Measurements from ENCODE around the gene VIM.
A peak's percentile ranks its signal among the peaks of the same experiment; 100 is the strongest.
"Not testable (repeated sequence)": the region's sequence is repeated elsewhere in the genome, so short reads cannot be mapped to it uniquely, and the experiment has no call there.

The VIM gene

DNA sequence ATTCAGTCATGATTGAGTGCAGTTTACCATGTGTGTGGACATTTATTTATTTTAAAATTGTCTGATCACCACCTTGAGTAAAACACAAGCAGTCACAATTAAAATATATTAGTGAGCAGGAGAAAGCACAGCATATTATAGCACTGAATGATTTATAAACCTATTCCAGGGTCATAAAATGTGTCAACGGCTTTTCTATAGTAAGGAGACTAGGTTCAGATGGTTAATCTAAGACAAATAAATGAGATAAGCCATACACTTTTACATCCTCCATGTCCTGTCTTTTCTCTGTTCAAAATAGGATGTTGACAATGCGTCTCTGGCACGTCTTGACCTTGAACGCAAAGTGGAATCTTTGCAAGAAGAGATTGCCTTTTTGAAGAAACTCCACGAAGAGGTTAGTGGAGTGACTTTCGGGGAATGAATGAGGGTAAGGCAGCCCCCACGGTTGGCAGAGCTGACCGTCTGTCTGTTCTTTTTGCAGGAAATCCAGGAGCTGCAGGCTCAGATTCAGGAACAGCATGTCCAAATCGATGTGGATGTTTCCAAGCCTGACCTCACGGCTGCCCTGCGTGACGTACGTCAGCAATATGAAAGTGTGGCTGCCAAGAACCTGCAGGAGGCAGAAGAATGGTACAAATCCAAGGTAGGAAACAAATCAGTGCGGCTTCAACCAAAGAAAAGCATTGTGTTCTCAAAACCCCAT is 5.4 kb downstream of the VIM start:
- DNase-seq, result no peak

DNA sequence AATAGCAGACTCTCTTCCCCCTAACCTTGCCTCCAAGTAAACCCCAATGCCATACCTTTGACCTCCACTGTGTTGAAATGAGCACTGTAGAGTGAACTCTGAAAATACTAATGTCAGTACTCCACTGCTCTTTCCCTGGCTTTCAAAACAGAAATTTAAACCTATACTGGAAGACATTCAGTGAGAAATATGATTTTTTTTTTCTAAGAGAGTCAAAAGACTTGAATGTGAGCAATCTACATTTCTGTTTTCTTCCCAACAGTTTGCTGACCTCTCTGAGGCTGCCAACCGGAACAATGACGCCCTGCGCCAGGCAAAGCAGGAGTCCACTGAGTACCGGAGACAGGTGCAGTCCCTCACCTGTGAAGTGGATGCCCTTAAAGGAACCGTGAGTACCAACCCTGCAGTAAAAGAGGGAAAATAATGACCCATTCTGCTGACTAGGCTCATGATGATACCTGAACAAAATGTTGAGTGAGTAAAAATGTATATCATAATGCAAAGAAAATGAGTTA is 6.4 kb downstream of the VIM start:
- DNase-seq, result no peak

DNA sequence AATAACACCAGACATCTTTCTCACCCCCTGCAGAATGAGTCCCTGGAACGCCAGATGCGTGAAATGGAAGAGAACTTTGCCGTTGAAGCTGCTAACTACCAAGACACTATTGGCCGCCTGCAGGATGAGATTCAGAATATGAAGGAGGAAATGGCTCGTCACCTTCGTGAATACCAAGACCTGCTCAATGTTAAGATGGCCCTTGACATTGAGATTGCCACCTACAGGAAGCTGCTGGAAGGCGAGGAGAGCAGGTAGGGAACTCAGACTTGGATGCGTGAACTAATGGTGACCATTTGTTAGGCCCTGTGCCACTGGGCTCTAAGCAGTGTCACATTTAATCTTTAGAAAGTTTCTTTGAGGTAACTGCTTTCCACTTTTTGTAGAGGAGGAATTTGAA is 7.1 kb downstream of the VIM start:
- no peak for DNase-seq

DNA sequence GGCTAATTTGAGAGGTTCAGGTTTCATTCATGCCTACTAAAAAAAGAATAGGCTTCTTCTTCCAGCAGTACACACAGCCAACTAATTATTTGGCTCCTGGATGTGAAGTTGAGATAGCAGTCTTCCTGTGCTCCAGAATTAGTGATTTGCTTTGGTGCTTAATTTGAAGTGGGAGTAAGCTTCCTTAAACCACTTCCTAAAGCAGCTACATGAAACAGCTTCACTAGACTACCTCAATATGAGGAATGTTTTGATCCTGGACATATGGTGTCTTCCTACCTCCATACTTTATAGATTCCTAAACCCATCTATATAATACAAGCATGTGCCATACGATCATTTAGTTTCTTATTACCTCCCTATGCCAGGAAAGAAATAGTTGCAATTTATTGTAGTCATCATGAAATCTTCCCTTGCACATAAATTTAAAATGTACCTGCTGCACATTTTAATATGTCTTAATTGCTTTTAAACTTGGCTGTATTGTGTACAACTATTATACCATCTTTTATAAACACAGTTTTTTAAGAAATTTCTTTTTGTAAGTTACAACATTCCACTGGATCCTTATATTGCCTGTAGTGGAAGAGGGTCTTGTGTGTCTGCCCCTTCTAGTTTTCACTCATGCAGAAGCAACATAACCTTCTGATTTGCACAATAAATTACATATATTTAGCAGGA is 8.6 kb downstream of the VIM start:
- no peak for DNase-seq

DNA sequence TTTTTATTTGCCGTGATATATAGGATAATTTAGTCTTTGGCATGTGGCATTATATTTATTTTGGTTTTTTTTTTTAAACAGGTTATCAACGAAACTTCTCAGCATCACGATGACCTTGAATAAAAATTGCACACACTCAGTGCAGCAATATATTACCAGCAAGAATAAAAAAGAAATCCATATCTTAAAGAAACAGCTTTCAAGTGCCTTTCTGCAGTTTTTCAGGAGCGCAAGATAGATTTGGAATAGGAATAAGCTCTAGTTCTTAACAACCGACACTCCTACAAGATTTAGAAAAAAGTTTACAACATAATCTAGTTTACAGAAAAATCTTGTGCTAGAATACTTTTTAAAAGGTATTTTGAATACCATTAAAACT is 9.1 kb downstream of the VIM start:
- DNase-seq, result no peak

DNA sequence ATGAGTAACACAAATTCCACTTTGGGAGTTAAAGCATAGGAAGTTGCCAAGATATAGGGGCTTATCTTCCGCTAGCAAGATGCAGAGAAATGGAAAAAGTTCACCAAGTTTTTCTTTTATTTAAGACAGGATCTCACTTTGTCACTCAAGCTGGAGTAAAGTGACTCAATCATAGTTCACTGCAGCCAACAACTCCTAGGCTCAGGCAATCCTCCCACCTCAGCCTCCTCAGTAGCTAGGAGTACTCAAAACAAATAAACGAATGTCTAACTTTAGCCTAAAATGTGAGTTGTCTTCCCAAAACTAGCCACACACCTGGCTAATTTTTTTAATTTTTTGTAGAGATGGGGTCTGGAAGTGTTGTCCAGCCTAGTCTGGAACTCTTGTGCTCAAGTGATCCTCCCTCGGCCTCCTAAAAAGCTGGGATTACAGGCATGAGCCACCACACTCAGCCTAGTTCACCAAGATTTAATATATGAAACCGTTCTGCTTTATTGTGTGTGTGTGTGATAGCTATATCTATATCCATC is 9.9 kb downstream of the VIM start:
- no peak for DNase-seq

DNA sequence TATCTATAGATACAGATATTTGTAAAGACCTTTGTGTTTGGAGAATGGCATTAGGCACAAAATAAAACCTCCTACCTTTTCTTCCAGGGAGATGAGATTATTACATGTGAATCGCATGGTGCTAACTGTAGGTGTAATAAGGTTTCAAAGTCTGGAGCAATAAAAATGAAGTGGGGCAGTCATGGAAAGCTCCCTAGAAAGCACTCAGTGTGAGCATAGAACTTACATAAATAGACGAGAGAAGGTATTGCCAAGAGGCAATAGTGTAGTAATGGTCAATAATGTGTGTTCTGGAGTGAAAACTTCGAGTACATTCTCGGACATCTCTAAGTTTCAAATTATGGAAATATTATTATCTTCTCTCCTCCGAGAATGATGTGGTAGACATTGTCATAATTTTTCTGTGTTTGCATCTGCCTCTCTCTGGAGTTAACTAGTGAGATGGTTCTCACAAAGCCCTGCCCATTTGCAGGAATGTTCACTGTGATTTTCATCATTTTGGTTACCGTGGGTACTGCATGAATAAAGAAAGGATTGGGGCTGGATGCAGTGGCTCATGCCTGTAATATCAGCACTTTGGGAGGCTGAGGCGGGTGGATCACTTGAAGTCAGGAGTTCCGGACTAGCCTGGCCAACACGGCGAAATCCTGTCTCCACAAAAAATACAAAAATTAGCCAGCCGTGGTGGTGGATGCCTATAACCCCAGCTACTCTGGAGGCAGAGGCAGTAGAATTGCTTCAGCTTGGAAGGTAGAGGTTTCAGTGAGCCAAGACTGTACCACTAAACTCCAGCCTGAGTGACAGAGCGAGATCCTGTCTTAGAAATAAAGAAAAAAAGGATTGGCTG is 10.6 kb downstream of the VIM start:
- peak; percentile 55 for DNase-seq

DNA sequence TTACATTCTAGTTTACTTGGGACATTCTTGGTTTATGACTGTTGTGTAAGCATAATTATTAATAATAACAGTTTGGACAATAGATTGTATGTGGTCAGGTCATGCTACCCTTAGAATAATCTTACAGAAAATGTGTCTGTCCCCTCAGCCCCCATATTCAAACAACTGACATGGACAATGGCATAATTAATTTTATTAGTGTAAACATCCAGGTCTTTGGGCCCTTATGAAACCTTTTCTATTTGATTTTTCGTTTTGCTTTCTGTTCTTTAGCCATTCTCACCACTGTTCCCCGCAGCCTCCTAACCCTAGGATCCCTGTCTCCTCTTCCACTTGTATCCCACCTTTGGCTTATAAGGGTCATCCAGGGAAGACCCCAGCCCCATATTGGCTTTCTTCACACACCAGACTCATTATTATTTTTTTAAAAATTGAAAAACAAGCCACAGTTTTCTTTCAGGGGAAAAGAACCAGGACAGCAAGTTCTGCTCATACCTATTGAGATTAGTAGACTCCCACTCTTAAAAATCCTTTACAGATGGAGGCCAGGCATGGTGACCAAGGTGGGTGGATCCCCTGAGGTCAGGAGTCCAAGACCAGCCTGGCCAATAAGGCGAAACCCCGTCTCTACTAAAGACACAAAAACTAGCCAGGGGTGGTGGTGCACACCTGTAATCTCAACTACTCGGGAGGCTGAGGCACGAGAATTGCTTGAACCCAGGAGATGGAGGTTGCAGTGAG is 11.5 kb downstream of the VIM start:
- no peak for DNase-seq

DNA sequence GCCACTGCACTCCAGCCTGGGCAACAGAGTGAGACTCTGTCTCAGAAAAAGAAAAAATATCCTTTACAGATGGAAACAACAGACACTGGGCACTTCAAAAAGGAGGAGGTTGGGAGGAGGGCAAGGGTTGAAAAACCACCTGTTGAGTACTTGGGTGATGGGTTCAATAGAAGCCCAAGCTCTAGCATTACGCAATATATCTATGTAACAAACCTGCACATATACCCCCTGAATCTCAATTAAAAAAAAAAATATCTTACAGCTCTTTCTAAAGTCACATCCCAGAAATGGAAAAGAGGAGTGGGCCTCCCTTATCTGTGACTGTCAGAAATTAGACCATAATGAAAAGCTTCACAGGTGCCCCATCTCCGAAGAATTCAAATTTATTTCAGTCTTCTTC is 12.1 kb downstream of the VIM start:
- DNase-seq, result no peak

DNA sequence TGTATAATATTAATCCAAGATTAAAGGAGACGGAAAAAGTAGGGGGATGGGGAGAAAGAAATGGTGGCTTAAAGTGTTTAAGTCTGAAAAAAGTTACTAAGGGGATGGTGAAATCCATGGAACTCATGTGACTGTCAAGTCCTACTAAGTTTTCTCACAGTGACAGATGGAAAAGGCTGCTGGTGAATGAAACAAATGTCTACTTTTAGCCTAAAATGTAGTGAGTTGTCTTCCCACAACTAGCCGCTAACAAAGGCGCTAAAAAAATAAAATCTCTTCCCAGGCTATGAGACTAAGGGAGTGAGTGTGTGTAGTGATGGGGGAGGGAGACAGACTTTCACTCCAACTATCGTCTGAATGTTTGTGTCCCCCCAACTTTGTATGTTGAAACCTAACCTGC is 12.6 kb downstream of the VIM start:
- no peak for DNase-seq

DNA sequence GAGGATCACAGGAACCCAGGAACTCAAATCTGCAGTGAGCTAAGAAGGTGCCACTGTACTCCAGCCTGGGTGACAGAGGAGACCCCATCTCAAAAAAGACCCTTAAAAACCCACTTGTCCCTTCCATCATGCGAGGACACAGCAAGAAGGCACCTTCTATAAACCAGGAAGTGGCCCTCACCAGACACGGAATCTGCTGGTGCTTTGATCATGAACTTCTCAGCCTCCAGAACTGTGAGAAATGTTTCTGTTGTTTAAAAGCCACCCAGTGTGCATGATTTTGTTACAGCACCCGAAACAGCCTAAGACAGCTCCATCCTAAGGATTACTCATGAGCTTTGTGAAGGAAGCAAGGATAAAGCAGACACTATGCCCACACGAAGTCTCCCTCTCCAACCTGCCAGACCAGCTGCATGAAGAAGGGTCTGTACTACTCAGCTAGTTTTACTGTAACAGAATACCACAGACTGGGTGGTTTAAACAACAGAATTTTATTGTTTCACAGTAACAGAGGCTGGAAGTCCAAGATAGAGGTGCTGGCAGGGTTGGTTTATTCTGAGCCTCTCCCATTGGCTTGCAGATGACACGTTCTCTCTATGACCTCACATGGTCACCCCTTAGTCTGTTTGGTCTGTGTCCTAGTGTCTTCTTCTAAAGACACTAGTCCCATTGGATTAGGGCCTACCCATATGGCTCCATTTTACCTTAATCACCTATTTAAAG is 13.7 kb downstream of the VIM start:
- DNase-seq, result no peak

DNA sequence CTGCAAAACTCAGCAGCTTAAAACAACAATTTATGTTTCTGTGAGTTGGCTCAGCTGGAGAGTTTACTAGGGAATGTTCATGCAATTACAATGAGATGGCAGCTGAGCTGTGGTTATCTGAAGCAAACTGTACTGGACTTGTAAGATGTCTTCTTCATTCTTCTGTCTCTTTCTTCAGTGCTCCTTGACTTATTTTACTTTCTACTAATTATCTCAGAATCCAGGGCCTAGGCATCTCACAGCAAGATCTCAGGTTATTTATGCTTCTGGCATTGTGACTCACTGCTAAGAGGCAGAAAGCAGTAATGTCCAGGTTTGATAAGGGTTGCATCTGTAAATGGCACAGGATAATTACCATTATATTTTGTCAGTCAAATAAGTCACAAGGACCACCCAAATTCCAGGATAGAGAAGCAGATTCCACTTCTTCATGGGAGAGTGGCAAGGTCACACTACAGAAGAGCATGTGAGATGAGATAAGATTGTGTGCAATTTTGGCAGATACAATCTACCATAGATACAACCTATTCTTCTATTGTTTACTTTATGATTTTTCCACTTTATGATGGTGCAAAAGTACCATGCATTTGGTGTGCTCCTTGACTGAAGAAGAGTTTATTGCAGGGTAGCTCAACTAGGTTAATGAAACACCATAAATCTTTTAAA is 16.8 kb downstream of the VIM start:
- DNase-seq, result no peak

DNA sequence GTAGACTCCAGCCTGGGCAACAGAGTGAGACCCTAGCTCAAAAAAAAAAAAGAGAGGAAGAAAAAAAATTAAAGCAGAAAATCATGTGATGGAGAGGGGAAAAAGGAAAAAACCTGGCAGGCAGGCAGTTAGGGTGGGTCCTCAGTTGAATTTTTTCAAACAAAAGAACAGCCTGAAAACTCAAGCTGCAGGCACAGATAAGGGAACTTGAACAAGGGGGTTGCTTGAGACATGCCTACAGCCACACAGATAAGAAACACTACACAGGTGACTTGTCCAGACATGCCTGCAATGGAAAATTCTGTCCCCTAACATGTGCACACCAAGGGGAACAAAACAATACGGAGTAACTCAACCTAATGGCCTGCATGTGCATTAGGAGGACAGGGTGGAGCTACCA is 19.2 kb downstream of the VIM start:
- no peak for DNase-seq

DNA sequence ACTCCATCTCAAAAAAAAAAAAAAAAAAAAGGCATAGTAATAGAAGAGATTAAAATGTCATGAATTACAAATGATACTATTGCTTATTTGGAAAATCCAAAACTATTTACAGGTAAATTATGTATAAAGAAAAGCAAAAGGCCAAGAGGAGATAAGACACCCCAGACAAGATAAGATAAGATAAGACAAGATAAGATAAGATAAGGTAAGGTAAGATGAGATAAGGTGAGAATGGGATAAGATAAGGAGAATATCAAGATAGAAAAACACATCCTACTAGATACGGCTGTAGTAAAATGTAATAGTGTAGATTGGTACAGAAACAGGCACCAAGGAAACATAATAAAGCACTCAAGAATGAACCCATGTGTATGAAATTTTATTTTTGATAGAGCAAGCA is 20.9 kb downstream of the VIM start:
- no peak for DNase-seq

DNA sequence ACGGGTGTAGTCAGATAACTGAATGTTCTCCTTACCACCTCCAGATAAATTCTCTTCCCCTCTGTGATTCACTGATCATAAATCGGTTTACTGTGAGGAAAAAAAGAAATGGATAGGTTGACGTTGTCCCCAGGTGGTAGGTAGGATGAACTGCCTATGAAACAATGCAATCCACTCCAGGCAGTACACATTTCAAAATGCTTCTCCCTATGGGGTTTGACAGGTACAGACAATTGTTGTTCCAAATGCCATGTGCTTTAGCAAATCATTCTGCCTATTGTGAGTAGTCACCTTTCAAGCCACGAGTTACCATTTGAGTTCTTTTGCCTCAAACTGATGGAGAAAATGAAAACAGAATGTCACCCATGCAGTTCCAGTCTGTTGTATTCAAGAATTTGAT is 21.8 kb downstream of the VIM start:
- no peak for DNase-seq

DNA sequence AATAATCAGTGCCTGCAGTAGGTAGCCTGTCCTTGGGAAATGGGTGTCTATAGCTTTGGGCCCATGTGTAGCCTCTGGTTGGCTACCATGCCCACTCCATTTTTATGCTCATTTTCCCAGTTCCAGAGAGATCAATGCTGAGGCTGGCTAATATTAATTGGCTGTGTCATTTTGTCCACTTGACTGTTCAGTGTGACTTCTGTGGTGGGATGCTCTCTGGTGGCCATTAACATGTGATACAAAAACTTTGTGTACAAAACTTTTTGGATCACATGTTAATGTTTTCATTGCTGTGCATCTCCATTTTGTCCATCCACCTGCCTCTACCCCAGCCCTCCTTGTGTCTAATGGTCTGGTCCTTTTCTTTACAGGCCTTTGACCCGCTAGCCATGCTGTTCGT is 22.7 kb downstream of the VIM start:
- no peak for DNase-seq

DNA sequence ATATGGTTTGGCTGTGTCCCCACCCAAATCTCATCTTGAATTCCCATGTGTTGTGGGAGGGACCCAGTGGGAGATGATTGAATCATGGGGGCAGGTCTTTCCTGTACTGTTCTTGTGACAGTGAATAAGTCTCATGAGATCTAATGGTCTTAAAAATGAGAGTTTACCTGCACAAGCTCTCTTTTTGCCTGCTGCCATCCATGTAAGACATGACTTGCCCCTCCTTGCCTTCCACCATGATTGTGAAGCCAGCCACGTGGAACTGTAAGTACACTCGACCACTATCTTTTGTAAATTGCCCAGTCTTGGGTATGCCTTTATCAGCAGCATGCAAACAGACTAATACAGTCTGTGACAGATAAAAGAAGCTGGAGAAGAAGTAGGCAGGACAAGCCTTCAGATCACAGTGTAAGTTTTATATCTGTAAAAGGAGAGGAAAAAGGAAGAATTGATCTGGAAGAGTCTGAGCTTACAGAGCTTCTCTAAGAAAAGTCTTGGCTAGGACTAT is 26.6 kb downstream of the VIM start:
- not testable (repeated sequence) for DNase-seq

DNA sequence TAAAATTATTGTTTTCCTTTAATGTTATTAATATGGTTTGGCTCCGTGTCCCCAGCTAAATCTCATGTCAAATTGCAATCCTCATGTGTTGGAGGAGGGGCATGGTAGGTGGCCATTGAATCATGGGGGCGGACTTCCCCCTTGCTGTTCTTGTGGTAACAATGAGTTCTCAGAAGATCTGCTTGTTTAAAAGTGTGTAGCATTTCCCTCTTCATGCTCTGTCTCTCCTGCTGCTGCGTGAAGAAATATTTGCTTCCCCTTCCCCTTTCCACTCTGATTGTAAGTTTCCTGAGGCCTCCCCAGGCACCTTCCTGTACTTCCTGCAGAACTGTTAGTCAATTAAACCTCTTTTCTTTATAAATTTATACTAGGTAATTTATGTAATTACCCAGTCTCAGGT is 27.5 kb downstream of the VIM start:
- no peak for DNase-seq

DNA sequence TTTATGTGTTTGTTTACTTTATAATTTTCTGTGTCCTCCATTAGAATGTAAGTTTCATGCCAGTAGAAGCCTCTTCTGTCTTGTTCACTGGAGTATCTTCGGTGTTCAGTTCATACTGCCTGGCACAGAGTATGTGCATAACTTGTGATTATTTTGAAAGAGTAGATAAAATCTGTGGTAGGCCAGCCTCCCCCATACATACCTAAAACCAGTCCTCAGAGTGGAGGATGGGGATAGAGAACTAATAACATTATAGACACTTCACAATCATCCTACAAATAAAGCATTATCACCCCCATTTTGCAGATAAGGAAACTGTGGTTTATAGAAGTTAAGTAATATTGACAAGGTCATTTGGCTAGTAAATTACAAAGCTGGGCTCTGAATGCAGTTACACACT is 28.0 kb downstream of the VIM start:
- no peak for DNase-seq

DNA sequence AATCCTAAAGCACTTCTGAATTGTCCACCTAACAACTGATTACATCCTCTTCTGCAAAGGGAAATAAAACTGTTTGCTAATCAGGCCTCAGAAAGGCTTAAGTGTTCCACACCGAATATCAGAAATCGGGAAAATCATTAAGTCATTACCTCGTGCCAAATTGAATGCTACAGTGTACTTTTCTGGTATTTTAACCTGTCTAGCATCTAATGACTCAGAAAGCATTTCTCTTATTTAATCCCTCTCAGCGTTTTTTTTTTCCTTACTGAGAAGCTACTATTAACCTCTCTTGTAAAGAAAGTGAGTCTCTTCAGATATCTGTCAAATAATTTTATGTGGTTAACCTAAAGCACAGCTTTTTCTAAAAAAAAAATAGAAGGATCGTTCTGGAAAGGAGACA is 28.6 kb downstream of the VIM start:
- no peak for DNase-seq
